Right lobe of liver (tissue), 4 donors: ENCODE measurements around the gene SCEL.

Source experiments
- POLR2A ChIP-seq: fragments of 450-650 bp; IDR thresholded peaks from one replicate; pipeline ENCODE4 v1.6.1; 2017; ENCODE audit warnings: antibody characterized with exemption, mild to moderate bottlenecking
- TF ChIP-seq, protein P1 (sequence below), 4 donors: fragments of 200-600 bp in 3 of 4; fragments of 450-650 bp in 1 of 4; IDR thresholded peaks; one replicate each; pipeline versions ENCODE4 v1.5.1 to v1.8.0; 2016 to 2022; ENCODE audit warnings: antibody characterized with exemption in 4 of 4, mild to moderate bottlenecking in 2 of 4
- donor health status: DM: no; HTN: no; CAD: no.
- donor health status: DM: no; HTN: no; CAD: no.
- donor health status: DM: no; HTN: yes; CAD: no.

DNA sequence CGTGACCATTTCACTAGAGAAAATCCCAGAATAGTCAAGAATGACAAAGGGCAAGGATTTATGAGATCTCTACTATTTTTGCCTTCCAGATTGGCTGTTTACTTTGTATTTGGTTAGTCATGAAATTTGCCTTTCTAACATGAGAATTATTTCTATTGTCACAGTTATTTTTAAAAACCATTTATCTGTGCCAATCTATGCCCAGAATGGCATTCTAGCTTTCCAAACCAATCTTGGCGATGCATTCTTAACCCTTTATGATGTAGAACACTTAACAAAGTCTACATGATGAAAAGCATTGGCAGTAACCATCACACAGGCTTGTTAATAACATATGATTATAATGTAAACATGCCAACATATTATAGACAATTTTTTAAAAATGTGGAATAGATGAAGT lies 65.2 kb downstream of the SCEL start:
- TF ChIP-seq, protein P1, sequence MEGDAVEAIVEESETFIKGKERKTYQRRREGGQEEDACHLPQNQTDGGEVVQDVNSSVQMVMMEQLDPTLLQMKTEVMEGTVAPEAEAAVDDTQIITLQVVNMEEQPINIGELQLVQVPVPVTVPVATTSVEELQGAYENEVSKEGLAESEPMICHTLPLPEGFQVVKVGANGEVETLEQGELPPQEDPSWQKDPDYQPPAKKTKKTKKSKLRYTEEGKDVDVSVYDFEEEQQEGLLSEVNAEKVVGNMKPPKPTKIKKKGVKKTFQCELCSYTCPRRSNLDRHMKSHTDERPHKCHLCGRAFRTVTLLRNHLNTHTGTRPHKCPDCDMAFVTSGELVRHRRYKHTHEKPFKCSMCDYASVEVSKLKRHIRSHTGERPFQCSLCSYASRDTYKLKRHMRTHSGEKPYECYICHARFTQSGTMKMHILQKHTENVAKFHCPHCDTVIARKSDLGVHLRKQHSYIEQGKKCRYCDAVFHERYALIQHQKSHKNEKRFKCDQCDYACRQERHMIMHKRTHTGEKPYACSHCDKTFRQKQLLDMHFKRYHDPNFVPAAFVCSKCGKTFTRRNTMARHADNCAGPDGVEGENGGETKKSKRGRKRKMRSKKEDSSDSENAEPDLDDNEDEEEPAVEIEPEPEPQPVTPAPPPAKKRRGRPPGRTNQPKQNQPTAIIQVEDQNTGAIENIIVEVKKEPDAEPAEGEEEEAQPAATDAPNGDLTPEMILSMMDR (IDR thresholded peaks at IDR 0.05), result no peak
- TF ChIP-seq POLR2A, result no peak
